SKM-1 (cell line): ENCODE results near the gene CRAT.

Experiments
- DNase-seq: peaks from one replicate; lab custom pipeline; 2025; ENCODE audit not compliant: unreplicated experiment; lab: John Stamatoyannopoulos, UW

CRAT gene

DNA sequence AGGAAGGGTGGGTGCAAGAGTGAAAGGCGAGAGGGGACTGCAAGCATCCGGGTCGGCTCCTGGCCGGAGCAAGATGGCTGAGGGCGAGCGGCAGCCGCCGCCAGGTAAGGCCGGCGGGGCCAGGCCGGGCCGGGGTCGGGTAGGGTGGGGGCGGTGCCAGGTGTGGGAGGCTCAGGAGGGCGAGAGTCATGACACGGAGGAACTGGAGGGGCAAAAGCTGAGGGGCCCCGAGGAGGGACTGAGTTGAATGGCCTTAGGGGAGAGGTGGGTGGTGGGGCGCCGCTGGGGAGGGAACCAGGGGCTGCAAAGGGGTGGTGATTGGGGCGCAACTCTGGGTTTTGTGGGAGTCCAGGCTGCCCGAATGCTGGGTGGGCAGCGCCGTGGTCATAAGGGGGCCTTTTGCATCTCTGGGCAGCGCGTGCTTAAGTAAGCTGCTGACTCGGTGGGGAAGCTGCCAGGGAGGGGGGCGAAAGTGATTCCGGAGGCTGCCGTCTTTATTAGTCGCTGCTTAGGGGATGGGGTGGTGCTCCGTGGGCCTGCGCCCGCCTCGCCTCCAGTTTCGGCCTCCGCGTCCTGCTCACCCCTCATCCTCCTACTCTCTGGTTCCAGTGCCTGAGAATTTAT, 1.0 kb upstream of the CRAT start:
- DNase-seq, result peak; percentile 47

- no peak for DNase-seq
Observed at GRCh38 chr9:129109952-129110739, 447 bp downstream of the CRAT start.

- DNase-seq, result peak; percentile 72
Observed at GRCh38 chr9:129109537-129109903, 1.1 kb downstream of the CRAT start.

GRCh38 chr9:129108805-129109536, 1.6 kb downstream of the CRAT start:
- no peak for DNase-seq

DNA sequence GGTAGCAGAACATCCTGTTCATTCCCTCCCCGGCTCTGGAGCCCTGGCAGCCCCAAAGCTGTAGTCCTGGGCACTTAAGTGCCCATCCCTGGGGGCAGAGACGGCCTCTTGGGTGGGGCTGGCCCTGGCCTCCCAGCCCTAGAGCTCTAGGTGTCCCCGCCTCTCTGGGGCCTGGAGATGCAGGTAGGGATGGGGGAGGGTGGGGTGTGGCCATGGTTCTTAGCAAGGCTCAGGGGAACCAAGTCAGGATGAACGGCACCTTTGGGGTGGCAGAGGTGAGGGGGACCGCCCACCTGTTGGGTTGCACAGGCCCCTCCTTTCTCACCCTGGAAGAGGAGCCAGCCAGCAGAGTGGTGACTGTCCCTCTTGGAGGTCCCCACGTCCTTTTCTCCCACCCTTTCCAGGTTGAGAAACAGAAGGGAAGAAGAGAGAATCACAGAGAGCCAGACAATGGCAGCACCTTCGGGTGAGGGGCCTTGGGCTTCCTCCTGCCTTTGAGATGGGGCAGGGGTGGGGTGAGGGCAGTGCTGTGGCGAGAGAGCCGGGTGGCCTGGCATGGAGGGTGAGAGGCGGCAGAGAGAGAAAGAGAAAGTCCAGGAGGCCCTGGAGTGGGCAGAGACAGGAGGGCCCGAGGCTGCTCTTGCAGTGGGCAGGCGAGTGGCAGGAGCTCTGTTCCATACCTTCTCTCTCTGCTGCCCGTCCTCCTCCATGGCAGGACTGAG, 2.3 kb downstream of the CRAT start:
- no peak for DNase-seq

DNA sequence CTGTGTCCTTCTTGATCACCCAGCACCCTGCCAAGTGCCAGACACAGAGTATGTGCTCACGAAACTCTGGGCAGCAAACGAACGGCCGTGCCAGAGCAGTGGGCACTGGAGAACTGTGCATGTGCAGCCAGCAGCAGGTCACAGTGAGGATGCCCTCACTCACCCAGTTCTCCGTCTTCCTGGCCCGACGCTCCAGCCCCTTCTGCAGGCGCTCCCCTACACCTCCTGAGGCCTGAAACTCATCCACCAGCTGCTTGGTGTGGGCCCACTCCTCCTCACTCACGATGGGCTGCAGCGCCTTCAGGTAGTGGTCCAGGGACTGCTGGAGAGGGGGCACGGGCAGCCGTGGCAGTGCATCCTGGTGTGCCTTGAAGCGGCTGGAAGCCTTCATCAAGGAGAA, 2.9 kb downstream of the CRAT start:
- no peak for DNase-seq

DNA sequence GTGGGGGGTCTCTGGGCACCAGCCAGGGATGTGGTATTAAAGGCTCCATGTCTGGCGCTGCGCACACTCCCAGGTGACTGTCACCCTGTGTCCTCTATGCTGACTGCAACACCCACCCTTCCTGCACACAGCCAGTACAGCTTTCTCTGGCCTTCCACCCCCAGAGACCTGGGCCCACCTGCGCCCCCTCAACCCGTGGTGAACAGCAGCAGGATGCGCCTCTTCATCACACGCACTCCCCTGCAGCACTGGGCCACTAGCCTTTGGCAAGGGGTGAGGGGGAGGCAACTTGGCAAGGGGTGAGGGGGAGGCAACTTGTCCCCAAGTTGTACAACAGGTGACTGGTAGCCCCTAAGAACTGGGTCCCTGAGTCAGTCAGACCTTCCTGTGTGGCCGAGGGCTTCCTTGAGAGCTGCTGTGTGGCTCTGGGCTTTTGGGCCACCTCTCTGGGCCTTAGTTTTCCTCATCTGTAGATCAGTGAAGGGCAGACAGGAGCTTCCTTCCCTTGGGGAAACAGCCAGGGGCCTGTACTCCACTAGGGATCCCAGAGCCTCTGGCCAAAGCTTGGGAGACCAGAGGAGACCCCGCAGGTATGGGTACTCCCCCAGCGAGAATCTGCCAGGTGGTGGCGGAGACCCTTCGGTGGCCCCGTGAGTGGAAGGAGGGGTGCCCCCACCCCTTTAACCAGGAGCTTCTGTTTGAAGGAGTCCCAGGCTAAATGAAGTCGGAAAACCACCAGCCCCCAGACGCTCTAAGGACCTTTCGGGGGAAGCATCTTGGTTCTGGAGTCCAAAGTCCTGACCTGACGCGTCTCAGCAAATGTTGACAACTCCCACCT, 4.5 kb downstream of the CRAT start:
- no peak for DNase-seq

GRCh38 chr9:129104051-129104450, 6.5 kb downstream of the CRAT start:
- DNase-seq, result no peak

DNA sequence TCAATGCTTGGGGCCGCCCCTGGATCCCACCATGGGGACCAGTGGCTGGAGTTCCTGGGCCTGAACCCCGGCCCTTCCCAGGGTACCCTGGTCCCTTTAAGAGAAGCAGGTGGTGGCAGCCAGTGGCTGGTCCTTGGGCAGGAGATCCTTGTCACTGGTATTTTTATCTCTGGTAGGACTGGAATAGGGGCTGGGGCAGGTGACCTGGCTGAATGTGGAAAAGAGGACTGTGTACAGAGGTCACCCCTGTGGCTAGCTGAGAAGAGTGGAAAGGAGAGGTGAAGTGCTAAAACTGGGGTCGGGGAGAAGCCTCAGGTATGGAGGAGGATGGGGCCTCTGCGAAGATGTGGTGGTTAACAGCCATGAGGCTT, 7.0 kb downstream of the CRAT start:
- no peak for DNase-seq

DNA sequence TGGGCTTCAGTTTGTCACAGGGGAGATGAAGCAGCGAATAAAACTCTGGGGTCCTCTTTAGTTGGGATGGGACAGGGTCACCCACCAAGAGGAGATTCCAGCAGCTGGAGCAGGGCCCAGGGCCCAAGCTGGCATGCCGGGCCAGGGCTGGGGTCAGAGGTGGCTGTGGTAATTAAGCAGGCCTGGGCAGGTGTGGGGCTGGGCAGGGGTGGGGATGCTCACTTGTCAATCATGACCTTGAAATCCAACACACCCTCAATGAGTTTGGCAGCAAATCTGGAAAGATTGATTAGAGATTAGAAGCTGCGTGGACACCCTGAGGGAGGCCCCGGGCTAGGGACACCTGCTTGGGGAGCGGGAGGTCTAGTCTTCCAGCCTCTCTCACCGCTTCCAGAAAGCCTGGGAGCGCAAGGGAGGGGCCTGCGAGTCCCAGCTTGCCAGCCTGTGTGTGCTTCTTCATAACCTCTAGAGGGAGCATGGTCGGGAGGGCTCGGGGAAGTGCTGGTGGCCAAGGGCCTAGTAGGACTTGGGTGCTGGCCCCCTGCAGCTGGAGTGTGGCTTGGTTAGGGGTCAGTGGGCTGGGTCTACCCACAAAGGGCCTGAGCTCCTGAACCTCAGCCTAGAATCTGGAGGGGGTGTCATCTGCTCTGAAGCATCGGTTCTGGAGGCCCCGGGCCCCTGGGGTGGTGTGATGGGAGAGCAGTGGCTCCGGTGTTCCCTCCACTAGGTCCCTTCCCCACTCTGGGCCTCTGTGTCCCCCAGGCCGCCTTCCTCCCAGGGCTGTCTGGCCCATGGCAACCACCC, 7.6 kb downstream of the CRAT start:
- DNase-seq, result peak; percentile 37

GRCh38 chr9:129102095-129102525, 8.5 kb downstream of the CRAT start:
- no peak for DNase-seq

GRCh38 chr9:129101279-129101678, 9.3 kb downstream of the CRAT start:
- DNase-seq, result no peak

DNA sequence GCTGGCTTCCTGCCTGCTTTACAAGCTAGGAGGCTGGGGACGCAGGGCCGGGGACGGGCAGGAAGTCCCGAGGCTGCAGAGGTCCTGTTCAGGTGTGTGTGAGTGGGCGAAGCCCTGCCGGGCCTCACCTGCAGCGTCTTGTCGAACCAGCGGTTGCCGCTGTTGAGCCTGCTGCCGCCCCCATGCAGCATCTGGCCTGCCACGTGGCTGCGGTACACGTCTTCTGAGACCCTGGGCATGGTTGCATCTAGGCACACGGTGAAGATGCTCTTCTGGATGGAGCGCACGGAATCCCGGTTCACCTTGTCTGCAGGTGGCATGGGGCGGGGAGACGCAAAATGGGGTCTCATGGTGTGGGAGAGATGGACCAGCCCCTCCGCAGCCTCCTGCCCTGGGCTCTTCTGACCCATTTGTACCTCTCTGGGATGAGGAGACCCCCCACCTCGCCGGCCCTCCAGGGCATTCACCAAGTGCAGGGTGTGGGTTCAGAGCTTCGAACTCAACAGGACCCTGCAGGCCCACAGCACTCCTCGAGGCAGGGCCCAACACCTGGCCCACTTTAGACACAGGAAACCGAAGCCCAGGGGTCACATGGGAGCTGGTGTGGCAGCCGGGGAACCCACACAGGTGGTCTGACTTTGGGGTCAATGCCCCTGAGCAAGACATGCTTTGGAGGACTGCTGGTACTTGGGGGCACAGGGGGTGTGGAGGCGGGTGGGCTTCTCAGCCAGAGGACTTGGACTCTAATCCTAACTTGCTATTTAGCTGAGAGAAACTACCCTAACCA, 10.0 kb downstream of the CRAT start:
- DNase-seq, result no peak

DNA sequence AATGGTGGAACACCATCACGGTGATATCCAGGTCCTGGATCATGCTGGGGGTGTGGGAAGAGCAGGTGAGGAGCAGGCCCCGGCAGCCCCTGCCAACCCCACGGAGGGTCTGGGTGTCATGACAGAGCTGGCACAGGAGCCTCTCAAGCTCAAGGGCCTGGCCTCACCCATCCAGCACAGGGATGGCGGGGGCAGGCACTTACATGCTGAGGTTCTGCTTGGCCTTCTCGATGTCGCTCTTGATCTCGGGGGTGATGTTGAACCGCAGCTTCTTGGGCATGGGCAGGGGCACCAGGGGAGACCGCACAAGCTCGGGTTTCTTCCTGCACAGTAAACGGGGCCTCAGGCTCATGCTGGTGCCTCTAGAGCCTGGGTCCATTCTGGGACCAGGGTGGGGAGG, 12.3 kb downstream of the CRAT start:
- no peak for DNase-seq

DNA sequence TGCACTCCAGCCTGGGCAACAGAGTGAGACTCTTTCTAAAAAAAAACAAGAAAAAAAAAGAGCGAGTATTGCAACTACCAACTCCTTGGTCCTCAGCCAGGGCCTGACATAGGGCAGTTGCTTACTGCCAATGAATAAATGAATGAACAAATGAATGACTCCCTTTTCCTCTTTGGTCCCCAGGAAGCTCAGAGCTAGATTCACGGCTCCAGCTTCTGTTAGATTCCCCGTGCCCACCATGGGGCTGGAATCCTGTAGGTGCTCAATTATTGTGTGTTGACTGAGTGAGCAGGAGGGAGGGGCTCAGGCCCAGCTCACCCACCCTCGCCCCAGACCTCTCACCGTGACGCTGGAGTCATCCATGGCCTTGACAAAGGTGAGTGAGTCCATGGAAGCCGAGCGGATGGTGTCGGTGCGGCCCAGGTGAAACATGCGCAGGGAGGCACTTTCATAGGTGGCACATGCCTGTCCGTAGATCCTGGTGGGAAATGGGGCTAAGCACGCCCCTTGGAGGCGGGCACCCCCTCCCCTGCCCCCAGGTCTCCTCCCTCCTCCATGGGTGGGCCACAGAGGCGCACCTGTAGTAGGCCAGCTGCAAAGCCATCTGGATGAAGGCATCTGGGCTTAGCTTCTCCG, 12.8 kb downstream of the CRAT start:
- no peak for DNase-seq

GRCh38 chr9:129095908-129096307, 14.7 kb downstream of the CRAT start:
- DNase-seq, result no peak

- DNase-seq, result no peak
Observed at GRCh38 chr9:129095170-129095667, 15.4 kb downstream of the CRAT start.

DNA sequence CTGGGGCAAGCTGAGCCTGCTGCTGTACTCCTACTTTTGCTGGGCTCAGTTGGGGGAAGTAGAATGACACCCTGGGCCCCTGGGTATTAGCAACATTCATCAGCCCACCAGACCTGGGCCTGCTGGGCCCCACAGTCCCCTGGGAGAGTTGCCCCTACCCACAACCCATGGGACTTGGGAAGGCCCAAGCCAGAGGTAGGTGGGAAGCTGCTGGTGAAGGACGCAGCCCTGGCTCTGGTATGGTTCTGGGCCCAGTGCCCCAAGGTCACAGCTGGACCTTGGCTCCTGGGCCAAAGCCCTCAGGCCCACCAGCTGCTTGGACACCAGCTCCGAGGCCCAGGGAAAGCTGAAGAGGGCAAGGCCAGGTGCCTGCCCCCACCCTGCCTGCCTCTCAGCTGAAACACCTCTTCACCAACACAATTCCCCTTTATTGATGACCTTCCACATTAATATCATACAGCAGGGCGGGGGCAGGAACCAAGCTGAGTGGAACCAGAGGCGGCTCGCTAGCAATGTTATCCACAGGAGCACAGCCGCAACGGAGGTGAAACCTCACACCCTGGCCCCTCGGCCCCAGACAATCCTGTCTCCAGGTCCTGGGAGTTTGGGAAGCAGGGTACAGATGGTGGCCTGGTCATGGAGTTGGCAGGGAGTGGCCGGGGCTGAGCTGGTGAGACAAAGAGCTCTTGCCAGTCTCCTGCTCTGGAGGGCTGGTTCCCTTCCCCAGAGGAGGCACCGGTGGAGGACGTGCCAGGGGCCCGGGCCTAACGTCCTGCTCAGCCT, 16.0 kb downstream of the CRAT start:
- DNase-seq, result no peak
